Lower lobe of right lung (tissue), 2 donors: ENCODE measurements around the gene GCC2. TPM values are rescaled to one million over a fixed set of nuclear protein-coding genes. Genes with fewer than 3 reads are reported as not detected.

ENCODE experiments used
- ATAC-seq, 2 donors: fragments of 200-7000 bp; cut with Tn5 transposase; one replicate each; pipeline ENCODE4 v1.9.1; 2020 to 2022; ENCODE audit warnings: mild to moderate bottlenecking in 2 of 2, moderate library complexity in 2 of 2
- DNase-seq: peaks from one replicate; pipeline ENCODE4 v3.0.0-alpha.2; 2020
- H3K27ac ChIP-seq: fragments of 200-600 bp; one replicate; pipeline ENCODE4 v1.8.0; 2022
- H3K27me3 ChIP-seq: fragments of 200-600 bp; one replicate; pipeline ENCODE4 v1.8.0; 2022; ENCODE audit warnings: low read depth
- H3K36me3 ChIP-seq: fragments of 200-600 bp; one replicate; pipeline ENCODE4 v1.8.0; 2022; ENCODE audit warnings: mild to moderate bottlenecking
- H3K4me1 ChIP-seq: fragments of 200-600 bp; one replicate; pipeline ENCODE4 v1.8.0; 2022
- H3K4me3 ChIP-seq: fragments of 200-600 bp; one replicate; pipeline ENCODE4 v1.8.0; 2022; ENCODE audit warnings: mild to moderate bottlenecking
- H3K9me3 ChIP-seq: fragments of 200-600 bp; one replicate; pipeline ENCODE4 v1.8.0; 2022
- CTCF ChIP-seq: fragments of 200-600 bp; IDR thresholded peaks from one replicate; pipeline ENCODE4 v1.8.0; 2022; ENCODE audit warnings: antibody characterized with exemption, mild to moderate bottlenecking
- intact Hi-C: fragments of 100-400 bp; cut with DNase I; formaldehyde crosslinking; loops from one replicate; pipeline ENCODE4 v1.11.0; 2022
- total RNA-seq: library from RNA; stranded (reverse); fragmentation: NEBNext Ultra II Directional; extraction: Animal tissue kit (Norgen Biotek cat#: 25700); gene quantifications from one replicate; pipeline ENCODE4 v1.2.1, GENCODE V29; 2021
- donor health status: DM: no; HTN: yes; CAD: no; lungs with severe emphysema.

Gene GCC2
- total RNA-seq, 1 donor from 2014 or later: 52.4 TPM

- no peaks in the 10 kb centered on the region for H3K9me3 ChIP-seq
- peak within 1 kb of the TSS; percentile 88 for H3K4me3 ChIP-seq
- H3K27ac ChIP-seq: peak within 1 kb of the TSS; percentile 96
- DNase-seq (peak; percentile 95), ATAC-seq (peak; percentile 97 to 98)
- H3K4me1 ChIP-seq: peaks cover 19% of the 10 kb centered on the region
- no peaks in the 10 kb centered on the region for H3K36me3 ChIP-seq
- H3K27me3 ChIP-seq: no peaks in the 10 kb centered on the region
- no peak for TF ChIP-seq CTCF
- intact Hi-C loops: no loop called here
Measured at GRCh38 chr2:108533832-108534583, 85.0 kb downstream of the GCC2 start, which contains the start of gene LIMS1. LIMS1 (plus strand) TSS chr2:108534470; CDS start chr2:108534563, 93 bp downstream.

- H3K9me3 ChIP-seq: no peaks in the 10 kb centered on the region
- H3K36me3 ChIP-seq: no peaks in the 10 kb centered on the region
- no peak for TF ChIP-seq CTCF
- no peaks in the 10 kb centered on the region for H3K27me3 ChIP-seq
- DNase-seq: peak; percentile 66
- peak overlapping the region; percentile 96 for H3K27ac ChIP-seq
- ATAC-seq: no peak
- peaks cover 19% of the 10 kb centered on the region for H3K4me1 ChIP-seq
- intact Hi-C loops: no loop called here
- peak overlapping the region; percentile 88 for H3K4me3 ChIP-seq
Measured at GRCh38 chr2:108534584-108535356, 85.8 kb downstream of the GCC2 start.

GRCh38 chr2:108535357-108535631 is 86.3 kb downstream of the GCC2 start:
- Histone ChIP-seq H3K4me3 (peak overlapping the region; percentile 88), H3K27ac (peak overlapping the region; percentile 96), H3K36me3 (no peaks in the 10 kb centered on the region), H3K27me3 (no peaks in the 10 kb centered on the region), H3K9me3 (no peaks in the 10 kb centered on the region), H3K4me1 (peaks cover 19% of the 10 kb centered on the region)
- TF ChIP-seq CTCF: no peak
- DNase-seq (no peak), ATAC-seq (no peak)
- intact Hi-C loops: no loop called here

DNA sequence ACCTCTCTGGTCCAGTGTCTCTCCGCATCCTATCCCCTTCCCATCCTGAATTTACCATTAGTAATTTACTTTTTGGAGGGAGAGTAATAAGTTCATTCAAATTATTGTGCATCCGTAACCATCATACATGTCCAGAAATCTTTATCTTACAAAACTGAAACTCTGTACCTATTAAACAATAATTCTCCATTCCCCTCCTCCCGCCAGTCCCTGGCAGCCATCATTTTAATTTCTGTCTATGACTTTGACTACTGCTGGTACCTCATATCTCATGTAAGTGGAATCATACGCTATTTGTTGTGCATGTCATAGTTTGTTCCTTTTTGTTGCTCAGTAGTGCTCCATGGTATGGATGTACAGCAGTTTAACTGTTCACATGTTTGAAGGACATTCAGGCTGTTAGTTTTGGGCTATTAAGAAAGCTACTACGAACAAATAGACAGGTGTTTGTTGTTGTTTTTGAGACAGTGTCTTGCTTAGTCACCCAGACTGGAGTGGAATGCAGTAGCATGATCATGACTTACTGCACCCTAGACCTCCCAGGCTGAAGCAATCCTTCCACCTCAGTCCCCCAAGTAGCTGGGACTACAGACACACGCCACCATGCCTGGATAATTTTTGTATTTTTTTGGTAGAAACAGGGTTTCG is 87.3 kb downstream of the GCC2 start:
- Histone ChIP-seq H3K27ac (no peak overlapping the region), H3K9me3 (no peaks in the 10 kb centered on the region), H3K4me3 (peak overlapping the region; percentile 88), H3K4me1 (peaks cover 24% of the 10 kb centered on the region), H3K36me3 (no peaks in the 10 kb centered on the region), H3K27me3 (no peaks in the 10 kb centered on the region)
- TF ChIP-seq CTCF: no peak
- DNase-seq (no peak), ATAC-seq (no peak)
- intact Hi-C loops: no loop called here

- ATAC-seq: no peak
- no peaks in the 10 kb centered on the region for H3K27me3 ChIP-seq
- intact Hi-C loops: no loop called here
- no peak overlapping the region for H3K27ac ChIP-seq
- no peak overlapping the region for H3K4me3 ChIP-seq
- peaks cover 31% of the 10 kb centered on the region for H3K4me1 ChIP-seq
- no peak for TF ChIP-seq CTCF
- DNase-seq: no peak
- H3K36me3 ChIP-seq: no peaks in the 10 kb centered on the region
- no peaks in the 10 kb centered on the region for H3K9me3 ChIP-seq
Measured at GRCh38 chr2:108536911-108537310, 87.9 kb downstream of the GCC2 start.
